HG02678 (cell line): Measurements from ENCODE around the gene KLHL2.
A peak's percentile ranks its signal among the peaks of the same experiment; 100 is the strongest.
"Not testable (repeated sequence)": the region's sequence is repeated elsewhere in the genome, so short reads cannot be mapped to it uniquely, and the experiment has no call there.

Source experiments
- ATAC-seq: cut with Tn5 transposase; IDR thresholded peaks from one replicate; pipeline ENCODE4 v1.9.1; 2021; ENCODE audit warnings: mild to moderate bottlenecking, moderate library complexity; ENCODE audit not compliant: unreplicated experiment

Gene KLHL2

DNA sequence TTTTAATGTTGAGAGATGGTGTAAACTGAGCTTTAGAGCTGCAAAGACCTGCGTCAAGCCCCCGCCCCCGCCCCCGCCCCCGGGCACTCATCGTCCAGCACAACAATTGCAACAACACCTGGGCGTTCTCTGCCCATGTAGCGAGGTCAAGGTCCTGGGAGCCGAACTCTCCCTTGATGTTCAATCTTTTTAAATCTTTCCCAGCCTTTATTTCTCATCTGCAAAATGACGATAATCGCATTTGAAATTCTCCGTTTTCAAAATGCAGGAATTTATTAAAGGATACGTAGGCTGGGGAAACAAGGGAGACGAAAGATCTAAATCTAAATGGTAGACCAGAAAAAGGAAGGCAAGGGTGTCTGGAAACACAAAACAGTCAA lies 119.5 kb downstream of the KLHL2 start:
- no peak for ATAC-seq

DNA sequence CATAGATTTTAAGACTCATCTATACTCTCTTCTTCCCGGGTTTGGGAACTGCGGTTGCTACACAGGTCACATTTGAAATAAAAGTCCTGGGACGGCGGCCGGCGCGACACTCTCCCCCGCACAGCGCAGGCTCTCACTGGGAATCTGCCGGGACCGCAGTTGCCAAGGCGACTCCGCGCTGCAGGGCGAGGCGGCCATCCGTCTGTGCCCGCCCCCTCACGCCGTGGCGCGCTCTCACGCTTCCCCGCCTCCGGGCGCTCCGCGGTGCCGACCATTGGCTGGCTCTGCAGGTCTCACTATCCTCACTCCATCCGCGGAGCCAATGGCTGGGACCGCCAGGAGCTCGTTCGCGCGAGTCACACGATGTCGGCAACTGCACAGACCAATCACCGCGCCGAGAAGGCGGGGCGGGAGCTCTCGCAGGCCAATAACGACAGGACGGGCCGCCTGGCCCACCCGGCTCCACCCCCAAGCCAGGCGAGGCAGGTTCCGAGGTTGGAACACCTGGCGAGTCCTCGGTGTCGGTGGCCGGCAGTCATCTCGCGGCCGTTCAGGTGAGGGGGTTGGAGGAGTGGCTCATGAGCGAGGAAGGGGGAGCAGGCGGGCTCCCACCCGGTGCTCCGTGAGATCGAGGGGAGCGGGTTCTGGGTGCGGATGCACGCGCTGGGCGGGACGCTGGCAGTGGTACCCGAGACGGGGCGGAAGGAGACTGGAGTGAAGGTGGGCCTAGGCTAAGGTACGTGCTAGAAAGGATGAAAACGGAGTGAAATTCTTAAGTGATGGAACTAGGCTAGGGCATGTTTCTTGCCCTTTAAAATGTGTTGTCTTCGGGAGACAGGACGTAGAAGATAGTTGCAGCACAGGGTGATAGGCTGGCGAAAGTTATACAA lies 120.1 kb downstream of the KLHL2 start, which contains the start of gene MSMO1:
Gene MSMO1, plus strand, starts transcription at position 459 of the 890 bp plus-strand sequence. CDS start 5,702 bp downstream, outside the sequence.
- peak; percentile 97 for ATAC-seq

DNA sequence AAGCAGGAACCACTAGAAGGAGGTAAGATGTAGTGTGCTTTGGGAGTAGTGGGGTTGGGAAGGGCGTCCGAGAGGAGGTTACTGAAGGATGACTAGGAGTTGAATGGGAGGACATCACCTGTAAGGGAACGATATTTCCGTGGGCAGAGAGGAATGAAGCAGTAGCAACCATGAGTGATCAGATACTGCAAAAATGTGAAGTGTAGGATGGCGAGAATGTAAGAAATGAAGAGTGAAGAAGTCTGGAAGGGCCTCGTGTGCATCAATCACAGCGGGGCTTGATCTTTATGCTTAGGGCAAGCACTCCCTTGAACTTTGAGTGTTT lies 120.7 kb downstream of the KLHL2 start:
- ATAC-seq: no peak

DNA sequence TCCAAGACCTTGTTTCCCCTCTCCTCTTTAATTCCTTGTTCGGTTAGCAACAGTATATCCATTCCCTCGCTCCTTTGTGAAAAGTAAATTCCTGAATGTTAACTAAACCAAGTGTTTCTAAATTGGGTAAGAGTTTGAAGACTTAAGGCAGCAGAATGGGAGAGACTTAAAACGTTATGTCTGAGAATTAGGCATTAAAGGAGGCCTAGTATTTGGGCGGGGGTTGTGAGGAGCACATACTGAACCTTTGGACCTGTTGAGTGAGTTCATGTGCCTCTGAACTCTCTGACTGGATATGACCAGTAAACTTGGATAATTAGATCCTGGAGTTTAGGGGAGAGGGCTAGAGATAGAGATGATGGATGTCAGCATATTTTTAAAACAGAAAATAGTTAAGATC lies 121.3 kb downstream of the KLHL2 start:
- ATAC-seq: no peak

DNA sequence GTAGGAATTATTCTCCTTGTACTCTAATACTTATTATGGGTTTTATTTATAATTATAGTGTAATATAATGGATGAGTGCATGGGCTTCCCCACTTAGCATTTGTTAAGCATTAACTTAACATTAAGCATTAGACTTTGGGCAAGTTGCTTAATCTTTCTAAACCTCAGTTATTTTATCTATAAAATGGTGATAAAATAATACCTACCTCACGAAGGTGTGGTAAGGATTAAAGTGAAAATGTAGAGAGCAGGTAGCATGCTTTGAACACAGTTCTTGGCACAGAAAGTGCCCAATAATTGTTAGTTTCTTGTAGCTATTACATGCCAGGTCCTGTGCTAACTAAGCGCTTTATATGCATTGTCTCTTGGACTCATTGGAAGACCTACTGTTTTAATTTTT lies 122.7 kb downstream of the KLHL2 start:
- ATAC-seq: no peak

DNA sequence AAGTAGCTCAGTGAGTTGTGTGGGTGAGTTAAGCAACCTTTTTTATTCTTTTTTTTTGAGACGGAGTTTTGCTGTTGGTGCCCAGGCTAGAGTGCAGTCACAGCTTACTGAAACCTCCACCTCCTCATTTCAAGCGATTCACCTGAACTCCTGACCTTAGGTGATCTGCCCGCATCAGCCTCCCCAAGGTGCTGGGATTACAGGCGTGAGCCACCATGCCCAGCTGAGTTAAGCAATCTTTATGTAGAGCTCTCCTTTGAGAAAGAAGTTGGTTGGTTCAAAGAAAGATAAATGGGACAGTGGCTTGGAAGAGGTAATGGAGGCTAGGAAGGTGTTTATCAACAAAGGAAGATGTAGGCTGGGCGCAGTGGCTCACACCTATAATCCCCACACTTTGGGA lies 123.3 kb downstream of the KLHL2 start:
- no peak for ATAC-seq

DNA sequence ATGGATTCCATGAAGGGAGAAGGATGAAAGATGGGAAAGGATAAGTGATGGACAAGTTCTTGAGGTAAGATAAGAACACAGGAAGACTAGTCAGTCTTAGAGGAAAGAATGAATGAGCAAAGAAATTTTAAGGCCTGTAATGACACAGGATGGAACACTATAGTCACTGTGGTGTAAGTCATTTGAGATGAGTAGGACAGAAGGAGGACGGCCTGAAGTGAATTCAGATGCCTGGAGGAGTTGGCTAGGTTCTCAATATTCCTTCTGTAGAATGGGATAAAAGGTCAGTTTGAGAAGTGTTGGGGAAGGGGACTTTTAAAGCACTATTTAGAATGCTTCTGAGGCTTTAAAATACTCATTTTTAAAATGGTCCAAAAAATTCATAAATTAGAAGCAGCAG lies 124.0 kb downstream of the KLHL2 start:
- ATAC-seq: no peak

DNA sequence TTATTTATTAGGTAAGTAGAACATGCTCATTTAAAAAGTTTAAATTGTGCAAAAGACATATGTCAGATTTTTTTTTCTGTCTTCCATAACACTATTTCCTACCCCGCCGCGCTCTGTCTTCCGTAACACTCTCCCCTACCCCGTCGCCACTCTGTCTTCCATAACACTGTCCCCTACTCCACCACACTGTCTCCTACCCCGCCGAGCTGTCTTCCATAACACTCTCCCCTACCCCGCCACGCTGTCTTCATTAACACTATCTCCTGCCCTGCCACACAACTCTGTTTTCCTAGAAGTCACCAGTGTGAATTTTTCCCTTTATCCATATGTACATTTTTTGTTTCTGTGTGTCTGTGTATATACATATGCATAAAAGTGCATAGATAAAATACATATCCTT lies 124.5 kb downstream of the KLHL2 start:
- no peak for ATAC-seq

DNA sequence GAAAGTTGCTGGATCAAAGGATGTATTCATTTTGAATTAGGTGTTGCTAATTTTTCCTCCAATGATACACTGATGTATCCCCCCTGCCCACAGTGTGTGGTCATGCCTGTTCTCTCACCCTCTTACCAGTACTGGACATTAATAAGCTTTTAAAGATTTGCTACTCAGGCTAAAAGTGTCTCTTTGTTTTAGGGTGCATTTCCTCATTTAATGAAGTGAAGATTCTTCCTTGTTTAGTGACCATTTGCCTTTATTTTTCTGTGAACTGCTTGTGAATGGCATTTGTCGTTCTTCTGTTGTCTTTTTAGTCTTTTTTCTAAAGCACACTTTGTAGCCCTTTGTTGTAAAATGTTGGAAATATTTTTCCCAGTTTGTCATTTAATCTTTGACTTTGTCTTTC lies 125.1 kb downstream of the KLHL2 start:
- ATAC-seq: no peak

DNA sequence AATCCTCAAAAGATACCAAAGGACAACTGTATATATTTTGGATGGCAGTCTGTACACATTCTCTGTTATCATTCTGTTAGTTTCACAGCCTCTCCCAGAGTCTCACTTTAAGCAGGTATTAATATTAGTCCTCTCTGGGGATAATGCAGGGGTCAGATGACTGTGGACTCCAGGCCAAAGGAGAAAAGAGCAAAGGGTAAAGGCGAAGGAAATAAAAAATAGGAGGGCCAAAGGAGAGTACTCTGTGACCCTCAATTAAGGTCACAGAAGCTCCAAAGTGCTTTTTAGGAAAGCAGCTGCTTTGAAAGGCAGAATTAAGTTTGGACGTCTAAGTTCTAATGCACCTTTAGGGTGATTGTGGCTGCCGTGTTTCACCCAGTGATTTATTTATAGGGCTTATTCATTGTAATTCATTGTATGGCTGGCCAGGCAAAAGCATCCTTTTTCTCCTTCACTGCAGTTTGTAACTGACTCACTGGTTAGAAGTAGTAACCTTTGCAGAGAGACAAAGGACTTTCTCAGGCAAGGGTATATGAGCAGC lies 127.9 kb downstream of the KLHL2 start:
- ATAC-seq: no peak

DNA sequence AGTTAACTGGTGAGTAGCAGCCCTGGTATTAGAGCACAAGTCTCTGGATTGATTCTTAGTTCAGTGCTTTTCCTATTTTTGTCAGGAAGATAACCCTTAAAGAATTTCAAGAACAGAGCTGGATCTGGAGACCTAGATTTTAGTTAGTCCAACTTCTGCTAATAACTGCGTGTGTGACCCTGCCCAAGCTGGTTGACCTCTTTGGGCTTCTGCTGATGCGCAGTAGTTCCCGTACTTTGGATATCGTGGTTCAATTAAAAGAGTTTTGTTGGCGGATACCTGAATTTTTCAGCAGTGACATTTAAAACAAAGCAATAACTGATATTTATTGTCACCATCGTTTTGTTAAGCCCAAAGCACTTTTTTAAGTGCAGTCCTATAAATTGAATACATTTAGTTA lies 129.4 kb downstream of the KLHL2 start:
- no peak for ATAC-seq

DNA sequence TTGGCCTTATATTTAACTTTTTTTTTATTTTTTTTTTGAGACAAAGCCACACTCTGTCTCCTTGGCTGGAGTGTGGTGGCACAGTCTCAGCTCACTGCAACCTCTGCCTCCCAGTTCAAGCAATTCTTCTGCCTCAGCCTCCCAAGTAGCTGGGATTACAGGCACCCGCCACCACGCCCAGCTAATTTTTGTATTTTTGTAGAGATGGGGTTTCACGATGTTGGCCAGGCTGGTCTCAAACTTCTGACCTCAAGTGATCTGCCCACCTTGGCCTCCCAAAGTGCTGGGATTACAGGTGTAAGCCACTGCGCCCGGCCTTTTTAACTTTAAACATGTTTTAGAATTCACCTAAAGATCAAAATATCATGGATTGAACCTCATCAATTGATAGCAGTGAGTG lies 135.0 kb downstream of the KLHL2 start:
- ATAC-seq: not testable (repeated sequence)

DNA sequence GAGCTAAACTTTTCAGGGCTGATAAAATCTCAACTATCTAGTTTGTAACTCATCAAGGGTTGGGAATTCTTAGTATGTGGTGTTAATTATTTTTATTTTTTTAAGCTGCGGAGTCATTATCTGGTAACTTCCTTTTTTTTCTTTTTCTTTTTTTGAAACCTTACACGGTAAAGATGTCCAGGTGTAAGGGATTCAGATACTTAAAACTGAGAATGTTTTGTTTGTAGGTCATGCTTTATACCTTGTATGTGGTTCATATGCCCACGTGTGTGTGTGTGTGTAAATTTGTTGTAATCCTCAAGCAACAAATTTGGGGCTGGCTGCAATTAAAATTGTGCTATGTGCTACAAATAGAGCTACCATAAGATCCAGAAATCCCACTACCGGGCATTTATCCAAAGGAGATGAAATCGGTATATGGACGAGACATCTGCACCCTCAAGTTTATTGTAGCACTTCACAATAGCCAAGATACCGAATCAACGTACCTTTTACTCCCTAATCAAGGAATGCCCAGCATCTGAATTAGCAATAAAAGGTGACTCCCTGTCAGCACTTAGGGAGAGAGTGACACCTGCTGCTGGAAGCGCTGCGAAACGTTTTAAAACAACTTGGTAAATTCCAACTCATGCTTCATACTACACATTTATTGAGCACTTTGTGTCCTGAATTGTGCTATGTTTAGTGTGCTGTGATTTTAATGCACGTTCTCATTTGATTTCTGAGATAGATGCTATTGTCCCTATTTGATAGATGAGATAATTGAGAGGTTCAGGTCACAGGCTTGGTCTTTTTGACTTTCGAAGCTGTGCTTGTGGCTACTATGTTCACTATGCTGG lies 136.2 kb downstream of the KLHL2 start:
- peak; percentile 38 for ATAC-seq

DNA sequence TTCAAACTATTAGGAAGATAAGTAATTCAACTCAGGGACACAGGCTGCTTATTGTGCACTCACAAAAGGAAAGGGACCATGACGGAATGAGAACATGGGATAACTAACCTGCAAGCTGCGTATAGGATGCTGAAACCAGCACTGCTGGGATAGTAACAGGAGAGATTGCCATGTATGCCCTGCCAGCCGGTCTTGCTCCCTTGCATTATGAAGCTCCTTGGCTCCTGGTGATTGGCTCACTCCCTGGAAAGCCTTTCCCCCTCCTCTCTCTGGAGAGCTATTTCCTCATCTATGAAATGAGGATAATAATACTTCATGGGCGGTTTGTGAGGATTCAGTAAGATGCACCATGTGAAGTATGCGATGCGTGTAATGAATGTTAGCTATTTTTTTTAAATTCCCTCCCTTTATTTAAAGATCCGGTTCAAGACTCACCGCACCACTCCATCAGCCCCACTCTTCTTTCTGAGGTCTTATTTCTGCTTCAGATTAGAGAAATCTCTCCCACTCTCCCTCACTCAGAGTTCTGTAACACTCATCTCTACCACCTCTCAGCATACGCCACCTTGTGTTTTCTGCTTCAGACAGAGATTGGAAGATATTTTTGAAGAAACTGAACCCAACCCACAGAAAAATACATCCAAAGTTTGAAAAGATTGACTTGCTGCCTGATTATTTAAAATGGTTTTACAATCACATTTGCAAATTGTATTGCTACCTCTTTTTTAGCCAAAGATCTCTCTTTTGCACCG lies 138.5 kb downstream of the KLHL2 start:
- no peak for ATAC-seq

DNA sequence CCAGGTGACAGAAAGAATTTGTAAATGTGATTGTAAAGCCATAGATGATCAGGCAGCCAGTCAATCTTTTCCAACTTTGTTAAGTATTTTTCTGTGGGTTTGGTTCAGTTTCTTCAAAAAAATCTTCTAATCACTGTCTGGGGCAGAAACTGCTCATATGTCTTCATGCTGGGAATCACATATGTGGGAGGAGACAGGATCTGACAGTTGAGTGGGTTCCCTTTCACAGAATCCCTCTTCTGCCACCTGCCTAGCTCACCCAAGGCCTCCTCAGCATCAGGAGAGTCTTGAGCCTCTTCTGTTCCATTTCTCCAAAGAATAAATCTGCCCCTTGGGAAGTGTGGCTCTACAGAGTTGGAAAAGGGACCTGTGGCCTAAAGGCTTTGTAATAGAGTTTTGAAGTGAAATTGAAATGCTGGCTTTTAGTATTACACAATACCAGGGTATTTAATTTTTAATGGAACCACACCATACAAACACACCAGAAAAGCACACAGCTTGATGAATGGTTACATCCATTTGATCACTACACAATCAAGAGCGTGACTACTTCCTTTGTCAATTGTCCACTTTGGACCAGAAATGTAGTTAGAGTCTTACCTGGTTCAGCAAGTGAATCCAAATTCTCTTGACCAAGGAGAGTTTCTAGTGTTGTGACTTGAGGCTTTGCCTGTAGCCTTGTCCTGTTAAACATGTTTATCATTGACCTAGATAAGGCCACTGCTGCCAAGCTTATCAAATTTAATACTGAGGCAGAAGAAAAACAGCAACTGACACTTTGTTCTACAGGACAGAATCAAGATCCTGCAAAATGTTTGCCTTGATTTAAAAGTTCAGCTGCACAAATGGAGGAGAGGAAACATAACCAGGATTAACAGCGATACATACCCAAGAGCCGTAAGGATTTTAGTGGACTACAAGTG lies 140.5 kb downstream of the KLHL2 start:
- no peak for ATAC-seq

DNA sequence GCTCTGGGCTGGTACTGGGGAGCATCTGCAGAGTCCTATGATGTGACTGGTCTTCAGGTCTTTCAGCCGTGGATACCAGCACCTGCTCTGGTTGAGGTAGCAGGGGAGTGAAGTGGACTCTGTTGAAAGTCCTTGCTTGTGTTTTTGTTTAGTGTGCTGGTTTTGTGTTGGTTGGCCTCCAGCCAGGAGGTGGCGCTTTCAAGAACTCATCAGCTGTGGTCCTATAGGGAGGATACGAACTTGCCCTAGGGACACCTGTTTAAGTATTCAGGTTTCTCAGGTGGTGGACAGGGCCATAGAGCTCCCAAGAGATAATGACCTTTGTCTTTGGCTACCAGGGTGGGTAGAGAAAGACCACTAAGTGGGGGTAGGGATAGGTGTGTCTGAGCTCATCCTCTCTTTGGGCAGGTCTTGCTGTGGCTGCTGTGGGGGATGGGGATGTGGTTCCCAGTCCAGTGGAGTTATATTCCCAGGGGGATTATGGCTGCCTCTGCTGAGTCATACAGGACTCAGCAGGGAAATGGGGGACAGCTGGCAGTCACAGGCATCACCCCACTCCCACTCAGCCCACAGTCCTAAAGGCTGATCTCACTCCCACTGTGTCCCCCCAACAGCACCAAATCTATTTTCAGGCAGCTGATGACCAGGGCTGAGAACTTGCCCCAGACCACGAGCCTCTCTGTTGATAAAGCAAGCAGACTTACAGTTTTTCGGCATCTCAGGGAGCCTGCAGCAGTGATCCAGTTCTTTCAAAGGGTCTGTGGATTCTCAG lies 144.2 kb downstream of the KLHL2 start:
- no peak for ATAC-seq

DNA sequence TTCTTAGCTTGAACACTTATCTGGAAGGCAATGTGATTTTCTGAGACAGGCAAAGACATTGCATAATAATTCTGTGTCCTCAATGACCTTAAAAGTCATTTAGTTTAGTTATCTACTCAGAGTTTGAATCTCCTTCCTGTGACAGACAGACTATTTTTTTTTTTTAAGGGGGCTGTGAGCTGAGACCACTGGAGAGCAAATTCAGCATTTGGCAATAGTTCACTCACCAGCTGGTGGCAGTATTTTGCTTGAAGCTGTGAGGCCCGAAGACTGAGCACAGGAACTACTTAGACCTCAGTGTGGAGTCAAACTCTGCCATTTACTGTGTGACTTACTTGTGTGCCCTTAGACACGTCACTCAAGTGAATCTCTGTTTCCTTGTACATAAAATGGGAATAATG lies 148.5 kb downstream of the KLHL2 start:
- ATAC-seq: peak; percentile 48

DNA sequence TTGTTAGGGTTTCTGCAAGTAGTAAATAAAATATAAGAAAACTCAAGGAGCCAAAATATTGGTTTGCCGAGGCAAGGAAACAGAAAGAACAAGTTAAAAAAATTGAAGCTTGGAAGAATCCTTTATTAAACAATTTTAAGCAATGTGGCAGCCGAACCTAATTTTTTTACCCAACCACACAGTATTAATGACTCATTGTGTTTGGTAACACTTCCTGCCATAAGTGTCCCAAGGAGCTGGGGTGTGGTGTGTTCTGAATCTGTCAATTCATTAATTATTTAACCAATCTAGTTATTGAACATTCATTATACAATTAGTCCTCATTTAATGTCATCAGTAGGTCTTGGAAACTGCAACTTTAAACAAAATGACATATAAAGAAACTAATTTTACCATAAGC lies 152.1 kb downstream of the KLHL2 start:
- no peak for ATAC-seq

DNA sequence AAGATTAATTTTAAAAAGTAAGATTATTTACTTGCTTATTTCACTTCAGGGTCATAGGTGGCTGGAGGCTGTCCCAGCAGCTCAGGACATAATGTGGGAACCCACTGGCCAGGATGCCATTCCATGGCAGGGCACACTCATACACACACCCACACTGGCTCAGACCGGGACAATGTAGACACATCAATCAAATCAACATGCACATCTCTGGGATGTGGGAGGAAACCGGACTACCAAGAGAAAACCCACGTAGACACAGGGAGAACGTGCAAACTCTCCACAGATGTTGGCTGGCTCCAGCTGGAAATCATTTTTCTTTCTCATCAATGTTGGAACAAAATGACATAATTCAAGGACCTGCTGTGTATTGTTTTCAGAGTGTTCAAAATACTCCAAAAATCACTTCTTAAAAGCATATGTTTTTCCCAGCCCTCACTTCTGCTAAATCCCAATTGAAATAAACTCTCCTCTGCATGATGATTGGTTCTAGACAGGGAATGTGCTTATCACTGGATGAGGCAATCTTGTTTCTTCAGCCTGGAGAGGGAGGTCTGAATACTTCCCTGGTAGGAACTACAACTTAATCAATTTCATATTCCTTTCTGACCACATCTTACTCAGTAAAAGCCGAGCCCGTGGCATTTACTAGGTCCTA lies 152.8 kb downstream of the KLHL2 start:
- no peak for ATAC-seq
